ENCODE results near the gene CWC15.
"Not testable (repeated sequence)": the region's sequence is repeated elsewhere in the genome, so short reads cannot be mapped to it uniquely, and the experiment has no call there.

CWC15 gene

DNA sequence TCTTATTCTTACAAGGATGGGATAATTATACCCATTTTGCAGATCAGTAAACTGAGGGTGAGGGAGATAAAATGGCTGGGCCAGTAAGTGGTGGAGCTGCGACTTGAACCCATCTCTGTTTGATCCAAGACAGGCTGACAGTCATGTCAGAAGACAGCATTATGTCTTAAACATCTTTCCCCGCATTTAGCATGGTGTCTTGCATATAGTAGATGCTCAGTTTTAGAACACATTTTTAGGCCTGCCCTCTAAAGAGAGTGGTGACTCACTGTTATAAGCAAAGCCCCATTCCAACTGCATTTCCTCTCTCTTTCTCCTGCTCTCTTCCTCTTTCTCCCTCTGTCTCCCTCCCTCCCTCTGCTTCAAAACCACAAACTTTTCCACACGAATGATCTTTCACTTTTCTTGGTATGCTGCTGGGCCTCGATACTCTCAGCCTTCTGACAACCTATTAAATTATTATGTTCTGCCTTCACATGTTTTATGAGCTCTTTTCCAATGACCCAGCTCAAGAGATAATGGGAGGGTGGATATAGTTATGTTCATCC lies 25.2 kb downstream of the CWC15 start:
- DNase-seq = peak; percentile 45

DNA sequence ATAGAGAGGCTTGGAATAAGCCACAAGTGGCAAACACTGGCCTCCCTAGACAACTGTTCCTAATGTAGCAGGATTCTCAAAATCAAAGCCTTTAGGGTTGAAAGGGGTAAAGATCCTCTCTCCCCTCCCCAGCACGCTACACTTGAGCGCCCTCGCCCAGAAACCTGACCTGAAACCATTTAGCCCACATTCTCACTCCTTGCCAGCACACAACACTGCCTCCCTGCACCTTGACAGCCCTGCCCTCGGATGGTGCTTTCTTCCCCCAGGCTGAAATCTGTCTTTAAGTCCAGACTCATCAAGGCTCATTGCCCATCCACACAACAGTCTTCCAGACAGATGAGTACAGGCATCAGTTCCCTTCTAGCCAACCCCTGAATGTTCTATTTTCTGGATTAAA lies 26.5 kb downstream of the CWC15 start:
- no peak for DNase-seq

DNA sequence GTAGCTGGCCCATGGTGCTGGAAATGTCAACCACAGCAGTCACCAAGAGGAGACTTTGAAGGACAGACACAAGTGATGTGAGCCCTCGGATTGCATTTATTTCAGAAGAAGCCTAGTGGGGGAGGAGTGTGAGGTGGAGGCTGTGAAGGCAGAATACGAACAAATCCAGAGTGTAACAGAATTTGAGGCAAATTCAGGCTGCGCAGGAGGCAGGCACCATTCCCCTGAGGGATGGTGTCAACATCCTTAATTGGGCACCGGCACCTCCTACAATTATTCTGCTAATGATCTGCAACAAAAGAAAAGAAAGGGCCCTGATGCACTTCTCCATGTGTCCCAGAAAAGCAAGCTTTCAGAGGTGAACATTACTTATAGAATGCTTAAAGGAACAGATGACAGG lies 32.2 kb downstream of the CWC15 start:
- DNase-seq = no peak

DNA sequence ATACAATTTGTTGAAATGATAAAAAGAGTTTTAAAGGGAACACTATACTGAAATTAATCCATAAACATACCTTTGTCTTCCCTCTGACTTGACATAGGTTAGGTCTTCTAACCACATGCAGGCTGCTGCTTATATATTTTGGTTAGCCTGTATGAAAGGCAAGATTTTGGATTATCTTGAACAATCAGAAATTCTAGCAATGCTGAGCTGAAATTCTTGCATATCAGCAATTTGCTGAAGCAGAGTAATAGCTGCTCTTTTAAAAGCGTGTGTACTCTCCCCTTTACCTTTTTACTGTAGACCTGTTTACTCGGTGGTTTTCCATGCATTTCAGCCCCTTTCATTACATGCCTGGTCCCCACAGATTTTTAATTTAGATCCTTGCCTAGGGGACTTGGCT lies 34.0 kb downstream of the CWC15 start:
- no peak for DNase-seq

DNA sequence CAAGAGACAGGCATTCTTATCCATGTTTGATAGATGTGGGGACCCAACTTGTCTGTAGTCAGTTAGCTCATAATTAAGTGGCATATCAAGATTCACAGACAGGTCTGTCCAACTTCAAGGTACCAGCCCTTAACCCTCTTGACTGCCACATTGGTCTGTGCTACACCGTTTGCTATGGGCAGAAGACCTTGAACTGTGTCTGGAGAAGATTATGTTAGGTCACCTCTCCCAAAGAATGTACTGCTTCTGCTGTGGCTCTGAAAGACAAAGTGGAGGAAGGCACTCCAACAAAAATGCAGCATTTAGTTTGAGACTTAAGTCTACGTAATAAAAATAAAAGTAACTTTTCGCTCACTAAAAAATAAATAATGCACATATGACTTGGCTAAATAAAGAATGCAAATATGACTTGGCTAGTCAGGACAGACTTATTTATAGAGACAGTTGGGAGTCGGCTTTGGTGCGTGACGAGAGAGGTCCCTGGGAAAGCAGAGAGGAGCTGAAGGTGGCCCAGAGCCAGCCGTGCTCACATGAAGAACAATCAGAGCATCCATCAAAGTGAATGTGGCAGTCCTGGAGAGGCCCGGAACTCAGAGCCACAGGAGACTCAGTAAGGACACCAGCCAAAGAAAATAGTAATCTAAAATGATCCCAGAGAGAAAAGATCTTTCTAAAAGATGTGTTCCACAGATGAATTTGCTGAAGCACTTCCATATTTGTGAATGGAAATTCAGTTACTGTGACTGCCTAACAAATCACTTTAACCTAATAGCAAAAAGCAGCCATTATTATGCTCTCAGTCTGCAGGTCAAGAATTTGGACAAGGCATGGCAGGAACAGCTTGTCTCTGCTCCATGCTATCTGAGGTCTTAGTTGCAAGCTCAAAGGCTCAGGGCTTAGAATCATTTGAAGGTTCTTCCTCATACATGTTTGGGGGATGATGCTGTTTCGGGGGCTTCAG lies 35.0 kb downstream of the CWC15 start:
- DNase-seq = no peak

DNA sequence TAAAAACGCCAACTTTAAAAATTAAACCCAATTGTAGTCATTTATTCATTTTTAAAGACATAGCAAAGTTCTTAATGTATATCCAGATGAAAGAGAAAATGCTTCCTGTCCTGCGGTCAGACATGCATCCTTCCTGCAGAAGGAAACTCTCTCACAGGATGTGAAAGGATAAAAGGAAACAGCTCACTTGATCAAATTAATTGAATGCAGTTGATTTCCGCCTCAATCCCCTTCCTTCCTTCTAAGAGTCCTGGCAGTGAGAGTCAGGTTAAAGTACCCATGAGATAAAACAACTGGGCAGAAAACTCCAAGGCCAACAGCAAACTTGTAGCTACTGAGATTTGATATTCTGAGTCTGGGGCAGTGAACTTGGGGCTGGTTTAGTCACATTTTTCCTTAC lies 38.5 kb downstream of the CWC15 start:
- no peak for DNase-seq

DNA sequence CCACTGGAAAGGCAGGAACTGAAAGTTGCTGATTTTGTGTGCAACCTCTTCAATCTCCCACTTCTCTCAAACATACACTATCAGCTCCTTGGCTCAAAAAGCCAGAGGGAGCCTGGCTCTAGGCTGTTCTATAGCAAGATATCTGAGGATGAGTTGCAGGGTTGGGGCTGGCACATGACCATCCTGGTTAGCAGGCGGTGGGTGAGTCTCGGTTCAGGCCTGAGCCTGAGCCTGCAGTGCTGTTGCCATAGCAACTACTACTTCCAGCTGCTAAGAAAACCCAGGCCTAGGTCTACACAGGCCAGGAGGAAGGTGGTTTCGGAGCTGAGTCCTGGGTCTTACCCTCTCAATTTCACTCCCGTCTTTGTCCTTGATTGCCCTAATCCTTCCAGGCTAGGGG lies 39.0 kb downstream of the CWC15 start:
- DNase-seq = no peak

DNA sequence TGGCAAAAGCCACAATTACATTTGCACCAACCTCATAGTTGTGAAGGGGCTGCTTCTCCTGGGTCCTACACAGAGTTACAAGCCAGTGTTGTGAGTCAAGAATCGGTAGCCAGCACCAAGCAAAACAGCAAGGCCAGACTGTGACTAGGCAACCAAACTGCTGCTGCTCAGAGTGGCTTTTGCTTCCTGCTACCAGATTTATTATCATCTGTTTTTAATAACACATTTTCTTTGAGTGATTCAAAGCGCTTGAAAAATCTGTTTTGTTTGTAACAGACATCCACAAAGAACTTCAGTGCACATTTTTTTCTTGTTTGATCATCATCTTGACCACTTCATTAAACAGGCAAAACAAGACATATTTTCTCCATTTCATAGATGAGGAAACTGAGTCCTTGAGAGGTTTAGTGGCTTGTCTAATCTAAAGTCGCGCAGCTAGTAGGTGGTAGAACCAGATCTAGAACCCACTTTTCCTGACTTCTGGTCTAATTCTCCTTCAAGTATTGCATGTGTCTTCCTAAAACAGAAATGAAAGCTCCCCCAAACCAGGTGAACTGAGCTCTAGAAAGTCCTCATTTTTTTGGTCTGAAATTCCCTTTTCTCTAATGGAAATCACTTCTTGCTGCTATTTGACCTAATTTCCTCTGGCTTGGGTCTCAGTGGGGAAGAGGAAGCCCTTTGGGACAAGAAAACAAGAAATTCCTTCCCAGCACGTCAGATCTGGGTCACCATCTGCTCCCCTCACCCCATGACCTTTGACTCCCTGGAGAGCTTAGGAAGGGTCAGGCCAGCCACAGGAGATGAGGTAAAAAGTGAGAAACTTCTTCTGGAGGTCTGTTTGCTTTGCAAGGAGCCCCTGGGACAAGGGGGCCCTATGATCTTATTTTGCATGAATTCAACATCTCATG lies 39.9 kb downstream of the CWC15 start:
- DNase-seq = no peak

DNA sequence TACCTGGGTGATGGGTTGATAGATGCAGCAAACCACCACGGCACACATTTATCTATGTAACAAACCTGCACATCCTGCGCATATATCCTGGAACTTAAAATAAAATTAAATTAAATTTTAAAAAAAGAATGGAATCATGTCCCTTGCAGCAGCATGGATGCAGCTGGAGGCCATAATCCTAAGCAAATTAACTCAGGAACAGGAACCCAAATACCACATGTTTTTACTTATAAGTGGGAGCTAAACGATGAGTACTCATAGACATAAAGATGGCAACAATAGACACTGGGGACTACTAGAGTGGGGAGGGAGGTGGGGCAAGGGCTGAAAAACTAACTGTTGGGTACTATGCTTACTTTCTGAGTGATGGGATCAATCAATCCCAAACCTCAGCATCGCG lies 40.9 kb downstream of the CWC15 start:
- no peak for DNase-seq

DNA sequence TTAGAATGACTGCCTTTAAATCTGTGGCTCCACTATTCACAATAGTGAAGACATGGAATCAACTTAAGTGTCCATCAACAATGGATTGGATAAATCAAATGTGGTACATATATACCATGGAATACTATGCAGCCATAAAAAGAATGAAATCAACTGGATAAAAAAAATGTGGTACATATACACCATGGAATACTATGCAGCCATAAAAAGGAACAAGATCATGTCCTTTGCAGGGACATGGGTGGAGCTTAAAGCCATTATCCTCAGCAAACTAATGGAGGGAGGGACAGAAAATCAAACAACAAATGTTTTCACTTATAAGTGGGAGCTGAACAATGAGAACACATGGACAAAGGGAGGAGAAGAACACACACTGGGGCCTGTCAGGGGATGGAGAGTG lies 41.3 kb downstream of the CWC15 start:
- not testable (repeated sequence) for DNase-seq

DNA sequence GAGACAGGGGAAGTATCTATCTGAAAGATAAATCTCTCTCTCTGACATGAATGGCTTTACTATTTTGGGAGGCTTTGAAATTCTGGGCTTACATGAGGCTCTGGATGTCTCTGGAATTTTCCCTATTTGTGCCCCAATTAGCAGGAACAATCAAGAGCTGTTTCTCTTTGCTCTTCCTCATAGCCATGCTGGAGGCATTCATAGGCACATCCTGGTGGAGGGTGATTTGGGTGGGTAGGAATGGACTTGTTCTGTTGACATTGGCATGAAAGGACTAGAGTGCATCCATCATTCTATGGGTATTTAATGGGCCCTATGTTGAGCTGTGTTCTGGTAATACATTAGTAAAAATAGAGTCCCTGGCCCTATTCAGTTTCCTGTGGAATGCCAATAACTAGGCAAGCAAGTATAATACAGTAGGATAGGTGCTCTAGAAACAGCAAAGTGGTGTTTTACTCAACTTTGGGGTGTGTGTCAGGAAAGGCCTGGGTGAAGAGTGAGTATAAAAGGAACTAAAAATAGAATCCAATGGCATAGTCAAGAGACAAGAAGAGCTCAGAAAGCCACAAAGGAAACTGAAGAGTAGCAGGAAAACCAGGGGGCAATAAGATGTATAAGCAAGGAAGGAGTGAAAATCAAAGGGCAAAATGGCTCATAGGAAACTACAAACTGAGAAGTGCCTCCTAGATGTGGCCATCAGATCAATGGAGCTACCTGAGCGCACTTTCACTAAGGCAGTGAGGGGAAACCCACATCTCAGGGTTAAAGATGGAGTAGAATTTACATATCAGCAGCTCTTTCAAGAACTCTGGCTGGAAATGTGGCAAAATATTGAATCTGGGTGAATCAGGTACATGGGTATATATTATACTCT lies 45.0 kb downstream of the CWC15 start:
- no peak for DNase-seq

DNA sequence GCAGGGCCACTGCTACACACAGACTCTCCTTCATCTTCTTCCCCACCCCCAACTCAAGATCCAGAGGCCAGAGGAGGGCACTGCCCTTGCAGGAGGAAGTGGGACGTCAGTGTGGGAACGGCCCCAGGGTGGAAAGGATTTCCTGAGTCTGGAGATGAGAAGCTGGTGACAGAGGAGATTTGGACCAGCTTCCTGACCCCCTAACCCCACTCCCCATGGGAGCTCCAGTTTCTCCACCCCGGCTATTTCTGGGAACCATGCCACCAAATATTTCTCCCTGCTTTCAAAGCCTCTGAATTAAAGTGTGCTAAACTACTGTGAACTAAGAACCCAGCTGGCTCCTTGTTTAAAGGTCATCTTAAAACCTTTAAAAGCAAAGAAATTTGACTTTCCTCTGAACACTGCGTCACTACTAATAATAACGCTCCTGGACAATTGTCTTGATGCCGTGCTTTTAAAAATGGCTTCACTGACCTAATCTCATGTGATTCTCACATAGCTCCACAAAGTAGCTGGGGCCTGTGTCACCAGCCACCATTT lies 46.6 kb downstream of the CWC15 start:
- DNase-seq = peak; percentile 37

DNA sequence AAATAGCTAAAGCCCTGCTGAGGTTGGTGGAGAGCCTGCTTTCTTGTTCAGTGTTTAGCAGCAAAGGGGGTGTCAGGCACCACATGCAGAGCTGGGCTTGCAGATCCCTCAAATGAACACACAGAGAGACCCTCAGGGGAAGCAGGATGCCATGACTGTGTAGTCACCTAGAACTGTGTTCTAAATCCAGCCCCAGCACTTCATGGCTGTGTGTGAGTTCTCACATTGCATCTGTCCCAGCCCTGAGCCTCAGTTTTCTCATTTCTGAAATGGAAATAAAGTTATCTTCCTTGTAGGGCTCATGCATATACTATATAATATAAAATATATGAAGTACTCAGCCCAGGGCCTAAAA lies 47.1 kb downstream of the CWC15 start:
- no peak for DNase-seq

DNA sequence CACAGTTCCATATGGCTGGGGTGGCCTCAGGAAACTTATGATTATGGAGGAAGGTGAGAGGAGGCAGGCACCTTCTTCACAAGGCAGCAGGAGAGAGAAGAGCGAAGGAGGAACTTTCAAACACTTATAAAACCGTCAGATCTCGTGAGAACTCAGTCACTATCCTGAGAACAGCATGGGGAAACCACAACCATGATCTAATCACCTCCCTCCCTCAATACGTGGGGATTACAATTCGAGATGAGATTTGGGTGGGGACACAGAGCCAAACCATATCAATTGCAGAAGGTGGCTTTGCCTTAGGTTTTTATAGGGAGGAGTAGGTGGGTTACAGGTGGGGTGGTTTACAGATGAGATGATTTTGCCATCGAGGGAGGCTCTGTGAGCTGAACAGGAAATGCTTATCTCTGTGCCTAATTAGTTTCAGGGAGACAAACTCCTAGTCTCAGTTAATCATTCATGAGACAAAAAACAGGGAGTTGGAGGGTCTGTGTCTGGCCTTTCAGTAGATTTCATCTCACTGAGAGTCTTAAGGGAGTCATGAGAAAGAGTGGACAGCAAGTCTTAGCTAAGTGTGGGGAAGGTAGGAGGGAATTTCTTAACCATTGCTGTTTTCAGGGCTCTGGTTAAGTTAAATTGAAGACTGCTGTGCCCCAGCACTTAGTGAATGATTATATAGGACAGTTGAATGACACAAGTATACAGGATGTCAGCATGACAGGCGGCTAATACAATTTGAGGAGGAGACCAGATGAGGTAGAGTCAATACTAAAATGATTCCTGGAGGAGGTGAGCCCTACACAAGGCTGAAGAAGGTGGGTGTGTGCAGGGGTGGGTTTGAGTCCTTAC lies 47.7 kb downstream of the CWC15 start:
- DNase-seq = no peak

DNA sequence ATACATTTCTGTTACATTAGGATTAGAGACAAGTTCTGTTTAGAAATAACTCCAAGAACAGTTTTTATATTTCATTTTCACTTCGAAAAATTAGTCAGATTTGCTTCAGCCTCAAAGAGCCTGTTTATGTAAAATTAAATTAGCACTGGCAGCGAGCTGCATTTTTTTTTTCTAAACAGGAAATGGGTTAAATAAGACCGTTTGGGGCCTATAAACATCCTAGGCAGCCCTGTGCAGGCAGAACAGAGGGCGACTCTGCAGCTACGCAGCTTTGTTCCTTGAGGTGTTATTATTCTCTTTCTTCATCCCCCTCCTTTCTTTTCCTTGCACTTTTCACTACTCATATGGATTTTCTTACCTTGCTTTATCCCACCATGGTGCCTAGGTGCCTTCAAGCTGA lies 48.7 kb downstream of the CWC15 start:
- DNase-seq = no peak

DNA sequence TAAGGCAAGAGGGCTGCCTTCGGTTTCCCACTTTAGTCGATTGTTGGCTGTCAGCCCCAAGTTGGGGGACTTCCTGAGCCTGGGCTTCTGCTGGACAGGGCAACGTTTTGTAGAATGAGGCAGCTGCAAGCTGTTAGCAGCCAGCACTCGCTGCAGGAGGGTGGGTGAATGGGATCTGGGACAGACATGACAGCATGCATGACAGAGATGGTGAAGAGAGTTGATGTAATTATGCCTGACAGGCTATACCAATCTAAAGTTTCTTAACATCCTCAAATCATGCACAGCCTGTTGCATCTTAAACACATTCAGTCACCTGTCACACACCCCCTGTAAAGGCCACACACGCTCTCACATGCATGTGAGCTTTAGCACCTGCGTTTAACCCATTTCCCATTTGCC lies 49.2 kb downstream of the CWC15 start:
- no peak for DNase-seq

DNA sequence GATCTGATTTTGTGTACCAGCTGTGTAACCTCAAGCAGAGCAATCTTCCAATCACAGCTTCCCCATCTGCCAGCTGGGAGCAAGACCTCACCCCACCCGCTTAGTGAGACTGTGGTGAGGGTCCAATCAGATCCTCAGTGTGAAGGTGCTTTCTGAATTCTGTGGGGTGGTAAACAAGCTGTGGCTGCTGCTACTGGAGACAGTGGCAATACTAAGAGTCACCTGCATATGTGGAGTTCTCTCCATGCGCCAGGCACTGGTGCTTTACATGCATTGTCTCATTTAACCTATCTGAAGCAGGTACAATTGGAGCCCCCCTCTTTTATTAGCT lies 50.4 kb downstream of the CWC15 start:
- no peak for DNase-seq

DNA sequence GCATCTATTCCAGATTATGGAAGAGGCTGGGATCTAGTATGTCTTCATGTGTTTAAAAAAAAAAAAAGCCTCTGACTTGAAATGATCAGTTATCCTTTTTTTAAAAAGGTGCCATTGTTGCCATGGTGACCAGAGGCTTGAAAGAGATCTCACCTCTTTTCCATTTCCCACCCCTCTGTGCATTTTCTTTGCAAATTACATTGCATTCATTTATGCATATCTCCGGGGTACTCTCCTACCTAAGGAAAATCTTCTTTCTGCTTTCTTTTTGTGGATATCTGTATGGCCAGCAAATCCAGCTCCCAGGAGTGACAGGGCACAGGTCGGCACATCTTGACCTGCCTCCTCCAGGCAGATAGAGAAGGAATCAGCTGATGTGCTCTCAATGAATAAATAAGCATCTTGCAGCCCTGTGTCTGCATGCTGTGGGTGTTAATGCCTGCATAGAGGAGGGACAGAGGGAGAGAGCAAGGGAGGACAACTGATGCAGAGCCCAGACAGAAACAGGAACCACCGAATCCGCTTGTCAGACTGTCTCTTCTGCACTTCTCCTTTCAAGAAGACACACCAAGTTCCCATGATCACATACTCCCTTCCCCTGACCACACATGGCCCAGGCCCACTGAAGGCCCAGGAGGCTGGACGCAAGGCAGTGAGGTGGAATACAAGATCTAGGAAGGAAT lies 50.9 kb downstream of the CWC15 start:
- peak; percentile 72 for DNase-seq

DNA sequence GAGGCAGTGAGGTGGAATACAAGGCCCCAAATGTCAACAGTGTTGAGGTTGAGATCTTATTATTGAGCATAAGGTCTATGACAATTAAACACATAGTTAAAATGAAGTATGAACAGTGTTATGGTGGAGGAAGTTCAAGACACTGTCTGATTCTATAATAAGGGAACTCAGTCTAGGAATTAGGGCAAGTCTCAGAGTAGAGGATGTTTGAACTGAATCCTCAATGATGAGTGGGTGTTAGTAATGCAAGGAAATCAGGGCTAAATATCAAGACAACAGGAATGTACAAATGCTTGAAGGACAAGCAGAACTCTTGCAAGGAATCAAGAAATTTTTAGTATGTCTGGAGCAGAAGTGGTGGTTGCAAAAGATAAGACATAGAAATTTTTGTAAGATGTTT lies 53.0 kb downstream of the CWC15 start:
- no peak for DNase-seq

DNA sequence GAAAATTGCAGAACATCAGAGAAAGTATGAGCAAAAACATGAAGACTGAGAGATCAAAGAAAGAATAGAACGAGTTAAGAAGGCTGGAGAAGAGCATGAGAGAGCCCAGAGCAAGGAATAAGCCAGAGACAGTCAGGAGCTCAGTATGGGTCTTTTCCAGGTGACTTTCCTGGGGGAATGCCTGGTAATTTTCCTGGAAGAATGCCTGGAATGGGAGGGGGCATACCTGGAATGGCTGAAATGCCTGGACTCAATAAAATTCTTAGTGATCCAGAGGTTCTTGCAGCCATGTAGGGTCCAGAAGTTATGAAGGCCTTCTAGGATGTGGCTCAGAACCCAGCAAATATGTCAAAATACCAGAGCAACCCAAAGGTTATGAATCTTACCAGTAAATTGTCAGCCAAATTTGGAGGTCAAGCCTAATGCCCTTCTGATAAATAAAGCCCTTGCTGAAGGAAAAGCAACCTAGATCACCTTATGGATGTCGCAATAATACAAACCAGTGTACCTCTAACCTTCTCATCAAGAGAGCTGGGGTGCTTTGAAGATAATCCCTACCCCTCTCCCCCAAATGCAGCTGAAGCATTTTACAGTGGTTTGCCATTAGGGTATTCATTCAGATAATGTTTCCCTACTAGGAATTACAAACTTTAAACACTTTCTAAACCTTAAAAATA lies 59.5 kb downstream of the CWC15 start:
- not testable (repeated sequence) for DNase-seq

All from suppressor macrophage treated with lipopolysaccharide for 4 hours (primary cell).